ENCODE measurements around the gene MUC13. TPM values are rescaled to one million over a fixed set of nuclear protein-coding genes. Genes with fewer than 3 reads are reported as not detected.

Gene MUC13
- total RNA-seq, 1 donor: not detected

GRCh38 chr3:124904835-124905492, 29.6 kb downstream of the MUC13 start:
- no peak overlapping the region for H3K4me3 ChIP-seq (ENCODE audit: insufficient read depth, low read length)
- peaks cover under 1% of the 10 kb centered on the region for H3K79me2 ChIP-seq (ENCODE audit: insufficient read depth, low read length)
- H4K20me1 ChIP-seq (ENCODE audit: insufficient read depth, low read length): no peaks in the 10 kb centered on the region
- DNase-seq (ENCODE audit: insufficient read length, low spot score, missing footprints): no peak
- H3K9me3 ChIP-seq (ENCODE audit: low read depth, low read length): no peaks in the 10 kb centered on the region
- TF ChIP-seq CTCF (IDR thresholded peaks at IDR 0.05; ENCODE audit: extremely low read depth, low read depth, low read length): no peak
- no peak overlapping the region for H2AFZ ChIP-seq (ENCODE audit: low read length)
- no peaks in the 10 kb centered on the region for H3K36me3 ChIP-seq (ENCODE audit: insufficient read depth, low read length)
- peaks cover 11% of the 10 kb centered on the region for H3K27me3 ChIP-seq (ENCODE audit: insufficient read depth, low read length)
- no peak overlapping the region for H3K27ac ChIP-seq (ENCODE audit: low read depth, low read length)
- no peak overlapping the region for H3K4me2 ChIP-seq (ENCODE audit: insufficient read depth, low read length)
- peaks cover 5% of the 10 kb centered on the region for H3K4me1 ChIP-seq (ENCODE audit: insufficient read depth, low read length)

DNA sequence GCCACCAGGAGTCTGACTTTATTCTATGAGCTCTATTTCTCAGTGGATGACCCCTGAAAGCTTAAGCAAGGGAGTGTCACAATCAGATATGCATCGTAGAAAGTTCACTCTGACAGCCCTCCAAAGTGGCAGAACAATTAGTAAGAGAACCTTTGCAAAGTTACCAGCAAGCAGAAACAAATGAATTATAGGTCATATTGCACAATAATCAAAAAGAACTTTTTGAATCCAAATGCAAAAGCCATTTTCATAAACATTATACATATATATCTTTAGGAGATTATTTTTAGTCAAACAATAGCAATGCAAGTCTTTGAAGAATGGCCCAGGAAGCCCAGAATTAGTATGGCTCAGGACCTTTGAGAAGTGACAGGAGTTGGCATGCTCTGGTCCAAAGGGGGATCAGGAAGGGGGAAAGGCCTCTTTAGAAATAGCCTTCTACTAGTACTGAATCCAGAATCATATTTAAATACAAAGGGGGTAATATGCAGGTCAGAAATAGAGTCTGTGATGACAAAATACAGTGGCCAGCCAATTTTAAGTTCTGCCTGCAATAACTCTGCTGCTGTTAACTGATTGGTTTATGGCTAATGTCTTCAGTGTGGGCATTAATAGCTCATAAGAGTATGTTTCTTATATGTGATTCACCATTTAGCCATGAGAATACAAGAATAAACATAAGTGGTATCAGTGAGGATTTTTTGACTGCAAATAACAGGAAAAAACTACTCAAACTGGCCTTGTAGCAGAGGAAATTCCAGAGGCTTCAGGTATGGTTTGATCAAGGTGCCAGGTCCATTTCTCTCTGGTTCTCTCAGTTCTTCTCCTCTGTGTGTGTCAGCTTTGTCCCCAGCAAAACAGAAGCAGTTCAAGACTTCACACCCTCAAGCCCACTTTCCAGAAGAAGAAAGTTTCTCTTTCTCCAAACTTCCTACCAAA, 30.4 kb downstream of the MUC13 start:
- DNase-seq (ENCODE audit: insufficient read length, low spot score, missing footprints): no peak
- H3K36me3 ChIP-seq (ENCODE audit: insufficient read depth, low read length): no peaks in the 10 kb centered on the region
- no peak overlapping the region for H3K27ac ChIP-seq (ENCODE audit: low read depth, low read length)
- peaks cover 5% of the 10 kb centered on the region for H3K4me1 ChIP-seq (ENCODE audit: insufficient read depth, low read length)
- peaks cover 2% of the 10 kb centered on the region for H3K79me2 ChIP-seq (ENCODE audit: insufficient read depth, low read length)
- H3K4me2 ChIP-seq (ENCODE audit: insufficient read depth, low read length): no peak overlapping the region
- no peak overlapping the region for H3K4me3 ChIP-seq (ENCODE audit: insufficient read depth, low read length)
- H2AFZ ChIP-seq (ENCODE audit: low read length): no peak overlapping the region
- H3K9me3 ChIP-seq (ENCODE audit: low read depth, low read length): no peaks in the 10 kb centered on the region
- peaks cover 11% of the 10 kb centered on the region for H3K27me3 ChIP-seq (ENCODE audit: insufficient read depth, low read length)
- no peak for TF ChIP-seq CTCF (IDR thresholded peaks at IDR 0.05; ENCODE audit: extremely low read depth, low read depth, low read length)
- no peaks in the 10 kb centered on the region for H4K20me1 ChIP-seq (ENCODE audit: insufficient read depth, low read length)

GRCh38 chr3:124896824-124897526, 37.6 kb downstream of the MUC13 start:
- no peak overlapping the region for H3K27ac ChIP-seq (ENCODE audit: low read depth, low read length)
- no peaks in the 10 kb centered on the region for H3K36me3 ChIP-seq (ENCODE audit: insufficient read depth, low read length)
- no peaks in the 10 kb centered on the region for H3K9me3 ChIP-seq (ENCODE audit: low read depth, low read length)
- H3K4me1 ChIP-seq (ENCODE audit: insufficient read depth, low read length): peaks cover 5% of the 10 kb centered on the region
- no peak overlapping the region for H2AFZ ChIP-seq (ENCODE audit: low read length)
- H3K4me2 ChIP-seq (ENCODE audit: insufficient read depth, low read length): no peak overlapping the region
- H3K27me3 ChIP-seq (ENCODE audit: insufficient read depth, low read length): no peaks in the 10 kb centered on the region
- no peak for TF ChIP-seq CTCF (IDR thresholded peaks at IDR 0.05; ENCODE audit: extremely low read depth, low read depth, low read length)
- no peak for DNase-seq (ENCODE audit: insufficient read length, low spot score, missing footprints)
- H4K20me1 ChIP-seq (ENCODE audit: insufficient read depth, low read length): no peaks in the 10 kb centered on the region
- H3K79me2 ChIP-seq (ENCODE audit: insufficient read depth, low read length): peaks cover 2% of the 10 kb centered on the region
- H3K4me3 ChIP-seq (ENCODE audit: insufficient read depth, low read length): no peak overlapping the region
